GM19395 (cell line): ENCODE measurements around the gene KIF12.

Source experiments
- ATAC-seq: cut with Tn5 transposase; IDR thresholded peaks from one replicate; pipeline ENCODE4 v1.9.1; 2021; ENCODE audit warnings: mild to moderate bottlenecking, moderate library complexity; ENCODE audit not compliant: unreplicated experiment

KIF12 gene

GRCh38 chr9:114123031-114123977 is 24.2 kb upstream of the KIF12 start:
- no peak for ATAC-seq

GRCh38 chr9:114122136-114123027 is 23.3 kb upstream of the KIF12 start:
- no peak for ATAC-seq

- ATAC-seq, result no peak
These were observed 22.4 kb upstream of the KIF12 start for GRCh38 chr9:114121227-114122135.

GRCh38 chr9:114120192-114121014 is 21.3 kb upstream of the KIF12 start:
- no peak for ATAC-seq

- ATAC-seq, result no peak
These were observed 20.4 kb upstream of the KIF12 start for GRCh38 chr9:114119242-114120191.

GRCh38 chr9:114117996-114118830 is 19.1 kb upstream of the KIF12 start:
- ATAC-seq, result no peak

GRCh38 chr9:114117614-114117995 is 18.5 kb upstream of the KIF12 start:
- no peak for ATAC-seq

- ATAC-seq, result no peak
These were observed 17.1 kb upstream of the KIF12 start for GRCh38 chr9:114116126-114116747.

GRCh38 chr9:114115654-114116125 is 16.6 kb upstream of the KIF12 start:
- no peak for ATAC-seq

- ATAC-seq, result no peak
These were observed 15.3 kb upstream of the KIF12 start for GRCh38 chr9:114114364-114114763.

GRCh38 chr9:114112778-114113584 is 13.9 kb upstream of the KIF12 start:
- ATAC-seq, result no peak

GRCh38 chr9:114112325-114112724 is 13.2 kb upstream of the KIF12 start:
- ATAC-seq, result no peak

GRCh38 chr9:114110180-114110579 is 11.1 kb upstream of the KIF12 start:
- ATAC-seq, result no peak

GRCh38 chr9:114109124-114109523 is 10.0 kb upstream of the KIF12 start:
- no peak for ATAC-seq

GRCh38 chr9:114108016-114108833 is 9.1 kb upstream of the KIF12 start:
- ATAC-seq, result no peak
